Body of pancreas (tissue), 4 donors: ENCODE data around the gene PRELID2.

Experiments
- CTCF ChIP-seq, 7 experiments: fragments of 450-650 bp in 4 of 7; fragments of 200-600 bp in 3 of 7; sonication (generic) in 3 of 7; IDR thresholded peaks; one replicate each; pipeline ENCODE4 v1.5.1; 2016 to 2019; ENCODE audit warnings: antibody characterized with exemption in 7 of 7
- POLR2A ChIP-seq, 3 donors: fragments of 450-650 bp; IDR thresholded peaks; one replicate each; pipeline ENCODE4 v1.6.1; 2016; ENCODE audit warnings: antibody characterized with exemption in 3 of 3, mild to moderate bottlenecking in 2 of 3

- TF ChIP-seq POLR2A (IDR thresholded peaks at IDR 0.05) (no peak), CTCF (IDR thresholded peaks at IDR 0.05) (no peak)
Observed at GRCh38 chr5:145863003-145863402, 27.9 kb upstream of the PRELID2 start.
